Skeletal muscle satellite cell (primary cell): ENCODE results near the gene CEP57L1.
A peak's percentile ranks its signal among the peaks of the same experiment; 100 is the strongest.
"Not testable (repeated sequence)": the region's sequence is repeated elsewhere in the genome, so short reads cannot be mapped to it uniquely, and the experiment has no call there.

Experiments used
- H3K27me3 ChIP-seq: 2 replicates; pipeline ENCODE4 v1.7.0; 2013; ENCODE audit warnings: low read length; ENCODE audit not compliant: control insufficient read depth, insufficient read depth
- H3K36me3 ChIP-seq: 2 replicates; pipeline ENCODE4 v1.7.0; 2013; ENCODE audit warnings: mild to moderate bottlenecking, control low read depth, low read length; ENCODE audit not compliant: insufficient read depth
- H3K4me1 ChIP-seq: 2 replicates; pipeline ENCODE4 v1.7.0; 2013; ENCODE audit warnings: low read length; ENCODE audit not compliant: control insufficient read depth, insufficient read depth
- H3K4me2 ChIP-seq: 2 replicates; pipeline ENCODE4 v1.7.0; 2013; ENCODE audit warnings: mild to moderate bottlenecking, low read length
- H3K4me3 ChIP-seq: 2 replicates; pipeline ENCODE4 v1.7.0; 2013; ENCODE audit warnings: low read length
- H3K9ac ChIP-seq: 2 replicates; pipeline ENCODE4 v1.7.0; 2013; ENCODE audit warnings: mild to moderate bottlenecking, low read depth, low read length, moderate library complexity
- H3K9me3 ChIP-seq: replicated peaks from 2 replicates; pipeline ENCODE4 v1.7.0; 2013; ENCODE audit warnings: mild to moderate bottlenecking, control low read depth, low read length

CEP57L1 gene

GRCh38 chr6:109075934-109076333 lies 19.4 kb upstream of the CEP57L1 start:
- H3K36me3 ChIP-seq: no peaks in the 10 kb centered on the region
- no peak overlapping the region for H3K4me3 ChIP-seq
- no peak overlapping the region for H3K4me2 ChIP-seq
- H3K9me3 ChIP-seq: no peaks in the 10 kb centered on the region
- H3K27me3 ChIP-seq: no peaks in the 10 kb centered on the region
- no peak overlapping the region for H3K9ac ChIP-seq
- peaks cover 7% of the 10 kb centered on the region for H3K4me1 ChIP-seq

GRCh38 chr6:109076377-109076776 lies 18.9 kb upstream of the CEP57L1 start:
- H3K9ac ChIP-seq: no peak overlapping the region
- peaks cover 5% of the 10 kb centered on the region for H3K4me1 ChIP-seq
- H3K9me3 ChIP-seq: no peaks in the 10 kb centered on the region
- H3K36me3 ChIP-seq: no peaks in the 10 kb centered on the region
- no peak overlapping the region for H3K4me3 ChIP-seq
- H3K27me3 ChIP-seq: no peaks in the 10 kb centered on the region
- no peak overlapping the region for H3K4me2 ChIP-seq

- Histone ChIP-seq H3K36me3 (no peaks in the 10 kb centered on the region), H3K9me3 (no peaks in the 10 kb centered on the region), H3K4me1 (no peaks in the 10 kb centered on the region), H3K9ac (no peak overlapping the region), H3K27me3 (no peaks in the 10 kb centered on the region), H3K4me2 (no peak overlapping the region), H3K4me3 (no peak overlapping the region)
These were observed 15.3 kb upstream of the CEP57L1 start for GRCh38 chr6:109079981-109080380.

DNA sequence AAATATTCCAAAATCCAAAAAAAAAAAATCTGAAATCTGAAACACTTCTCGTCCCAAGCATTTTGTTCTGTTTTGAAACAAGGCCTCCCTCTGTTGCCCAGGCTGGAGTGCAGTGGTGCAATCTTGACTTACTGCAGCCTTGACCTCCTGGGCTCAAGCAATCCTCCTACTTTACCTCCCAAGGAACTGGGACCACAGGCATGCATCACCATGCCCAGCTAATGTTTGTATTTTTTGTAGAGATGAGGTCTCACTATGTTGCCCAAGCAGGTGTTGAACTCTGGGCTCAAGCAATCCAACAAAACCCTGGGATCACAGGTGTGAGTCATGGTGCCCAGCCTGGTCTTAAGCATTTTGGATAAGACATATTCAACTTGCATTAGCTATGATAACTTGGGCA lies 14.3 kb upstream of the CEP57L1 start:
- no peaks in the 10 kb centered on the region for H3K27me3 ChIP-seq
- no peak overlapping the region for H3K4me3 ChIP-seq
- no peak overlapping the region for H3K4me2 ChIP-seq
- H3K9ac ChIP-seq: no peak overlapping the region
- no peaks in the 10 kb centered on the region for H3K4me1 ChIP-seq
- H3K36me3 ChIP-seq: no peaks in the 10 kb centered on the region
- no peaks in the 10 kb centered on the region for H3K9me3 ChIP-seq

DNA sequence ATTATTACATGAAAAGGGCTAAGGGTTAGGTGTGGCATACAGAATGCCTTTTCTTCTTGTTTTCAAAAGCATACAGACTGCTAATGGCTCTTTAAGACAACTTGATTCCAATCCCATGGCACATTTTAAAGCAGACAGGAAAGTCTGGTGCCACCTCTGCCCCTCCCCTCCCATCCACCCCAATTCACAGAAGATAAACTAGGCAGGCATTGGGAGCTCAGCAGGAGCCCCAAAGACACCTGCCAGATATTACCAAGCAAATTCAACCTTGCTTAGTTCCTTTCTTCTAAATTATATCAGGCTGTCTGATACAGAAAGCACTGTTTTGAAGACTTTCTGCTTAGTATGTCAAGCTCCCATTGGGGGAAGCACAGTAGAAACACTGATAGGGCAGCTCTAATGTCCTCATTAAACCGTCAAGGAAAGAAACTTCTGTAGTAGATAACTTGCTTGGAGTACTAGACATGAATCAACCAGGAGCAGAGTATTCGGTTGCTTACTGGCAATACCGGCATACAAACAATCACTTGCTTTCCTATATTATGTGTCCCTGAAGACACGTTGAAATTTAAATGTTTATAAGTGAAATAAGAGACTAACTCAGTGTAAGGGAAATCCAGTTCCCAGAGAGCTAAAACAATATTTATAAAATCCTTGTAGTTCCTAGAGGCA lies 13.7 kb upstream of the CEP57L1 start:
- no peaks in the 10 kb centered on the region for H3K36me3 ChIP-seq
- no peaks in the 10 kb centered on the region for H3K4me1 ChIP-seq
- H3K9ac ChIP-seq: no peak overlapping the region
- H3K4me3 ChIP-seq: no peak overlapping the region
- no peaks in the 10 kb centered on the region for H3K27me3 ChIP-seq
- H3K9me3 ChIP-seq: no peaks in the 10 kb centered on the region
- no peak overlapping the region for H3K4me2 ChIP-seq

DNA sequence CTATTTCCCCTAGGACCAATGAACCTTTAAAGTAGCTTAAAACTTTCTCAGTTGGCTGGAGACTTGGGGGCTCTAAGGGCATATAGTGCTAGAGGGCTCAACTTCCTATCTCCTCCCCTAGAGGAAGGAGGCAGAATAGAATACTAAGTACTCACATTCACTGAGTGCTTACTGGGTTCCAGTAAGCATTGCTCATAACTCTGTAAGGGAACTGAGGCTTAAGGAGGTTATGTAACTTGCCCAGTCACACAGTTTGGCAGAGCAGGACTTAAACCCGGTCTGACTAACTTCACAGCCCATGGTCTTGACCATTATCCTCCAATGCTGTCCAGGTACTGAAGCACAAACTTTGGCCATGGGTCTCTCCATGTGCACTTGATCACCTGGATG lies 13.1 kb upstream of the CEP57L1 start:
- no peak overlapping the region for H3K9ac ChIP-seq
- H3K4me2 ChIP-seq: no peak overlapping the region
- H3K36me3 ChIP-seq: no peaks in the 10 kb centered on the region
- no peaks in the 10 kb centered on the region for H3K4me1 ChIP-seq
- H3K27me3 ChIP-seq: no peaks in the 10 kb centered on the region
- no peaks in the 10 kb centered on the region for H3K9me3 ChIP-seq
- no peak overlapping the region for H3K4me3 ChIP-seq

GRCh38 chr6:109083657-109084056 lies 11.7 kb upstream of the CEP57L1 start:
- Histone ChIP-seq H3K9me3 (no peaks in the 10 kb centered on the region), H3K27me3 (no peaks in the 10 kb centered on the region), H3K36me3 (no peaks in the 10 kb centered on the region), H3K4me1 (no peaks in the 10 kb centered on the region), H3K9ac (no peak overlapping the region), H3K4me2 (no peak overlapping the region), H3K4me3 (no peak overlapping the region)

DNA sequence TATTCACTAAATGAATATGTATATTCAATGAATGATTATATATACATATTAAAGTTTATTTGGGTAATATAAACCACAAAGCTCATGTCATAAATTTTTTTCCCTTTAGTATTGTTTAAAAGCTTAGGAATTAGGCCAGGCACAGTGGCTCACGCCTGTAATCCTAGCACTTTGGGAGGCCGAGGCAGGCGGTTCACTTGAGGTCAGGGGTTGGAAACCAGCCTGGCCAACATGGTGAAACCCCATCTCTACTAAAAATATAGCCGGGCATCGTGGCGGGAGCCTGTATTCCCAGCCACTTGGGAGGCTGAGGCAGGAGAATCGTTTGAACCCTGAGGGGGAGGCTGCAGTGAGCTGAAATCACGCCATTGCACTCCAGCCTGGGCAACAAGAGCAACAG lies 11.2 kb upstream of the CEP57L1 start:
- not testable (repeated sequence) for H3K9ac ChIP-seq, H3K27me3 ChIP-seq, H3K4me2 ChIP-seq, H3K36me3 ChIP-seq, H3K4me3 ChIP-seq, H3K4me1 ChIP-seq, H3K9me3 ChIP-seq

- no peaks in the 10 kb centered on the region for H3K9me3 ChIP-seq
- peaks cover 8% of the 10 kb centered on the region for H3K4me1 ChIP-seq
- H3K4me3 ChIP-seq: no peak overlapping the region
- H3K27me3 ChIP-seq: no peaks in the 10 kb centered on the region
- no peak overlapping the region for H3K9ac ChIP-seq
- no peaks in the 10 kb centered on the region for H3K36me3 ChIP-seq
- no peak overlapping the region for H3K4me2 ChIP-seq
These were observed 7.5 kb upstream of the CEP57L1 start for GRCh38 chr6:109087661-109088264.

DNA sequence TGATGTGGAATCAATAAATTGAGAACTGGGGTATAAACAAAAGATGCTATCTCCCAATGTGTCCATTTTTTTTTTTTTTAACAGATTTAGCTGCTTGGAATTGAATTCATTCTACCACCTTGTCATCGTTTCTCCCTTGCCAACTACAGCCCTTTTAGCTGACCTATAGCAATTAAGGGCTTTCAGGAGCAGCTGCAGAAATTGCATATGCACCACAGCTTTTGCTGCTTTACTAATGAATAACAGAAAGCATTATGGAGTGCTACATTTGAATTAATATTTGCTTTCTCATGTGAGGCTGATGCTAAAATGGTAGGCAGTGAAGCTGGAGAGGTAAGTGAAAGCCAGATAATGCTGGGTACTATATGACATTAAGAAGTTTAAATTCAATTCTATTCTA lies 6.3 kb upstream of the CEP57L1 start:
- no peaks in the 10 kb centered on the region for H3K9me3 ChIP-seq
- H3K4me1 ChIP-seq: peaks cover 8% of the 10 kb centered on the region
- H3K9ac ChIP-seq: no peak overlapping the region
- no peaks in the 10 kb centered on the region for H3K27me3 ChIP-seq
- H3K4me2 ChIP-seq: no peak overlapping the region
- H3K4me3 ChIP-seq: no peak overlapping the region
- no peaks in the 10 kb centered on the region for H3K36me3 ChIP-seq

DNA sequence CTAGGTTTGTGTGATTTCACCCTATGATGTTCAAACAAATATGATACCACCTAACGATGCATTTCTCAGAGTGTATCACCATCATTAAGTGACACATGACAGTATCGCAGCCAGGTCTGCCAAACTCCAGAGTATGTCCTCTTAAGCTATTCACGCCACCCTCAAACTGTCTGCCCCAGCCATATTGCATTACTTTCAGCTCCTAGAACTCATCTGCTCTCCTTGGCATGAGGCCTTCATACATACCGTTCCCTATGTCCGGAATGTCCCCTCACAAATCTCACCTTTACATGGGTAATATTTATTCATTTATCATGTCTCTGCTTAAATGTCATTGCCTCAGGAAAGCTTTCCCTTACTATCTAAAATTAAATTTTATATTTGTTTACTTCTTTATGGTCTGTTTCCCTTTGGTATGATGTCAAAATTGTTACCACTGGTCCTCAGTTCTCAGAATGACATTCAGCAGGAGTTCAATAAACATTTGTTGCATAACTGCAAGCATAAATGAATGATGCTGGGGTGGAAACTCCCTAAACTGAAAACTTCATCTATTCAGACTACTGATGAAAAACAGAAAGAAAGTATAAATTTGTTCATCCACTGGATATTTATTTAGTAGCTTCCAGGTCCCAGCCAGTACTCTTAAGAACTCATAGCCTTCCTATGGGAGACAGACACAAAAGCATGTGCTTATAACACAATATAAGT lies 3.8 kb upstream of the CEP57L1 start:
- Histone ChIP-seq H3K9ac (no peak overlapping the region), H3K27me3 (no peaks in the 10 kb centered on the region), H3K9me3 (no peaks in the 10 kb centered on the region), H3K4me2 (peak overlapping the region; percentile 83), H3K4me1 (peaks cover 13% of the 10 kb centered on the region), H3K36me3 (no peaks in the 10 kb centered on the region), H3K4me3 (peak overlapping the region; percentile 87)

- Histone ChIP-seq H3K27me3 (no peaks in the 10 kb centered on the region), H3K4me1 (peaks cover 17% of the 10 kb centered on the region), H3K36me3 (no peaks in the 10 kb centered on the region)
These were observed 3.2 kb upstream of the CEP57L1 start for GRCh38 chr6:109092074-109092473.

More at GRCh38 chr6:109092074-109092473, 3.2 kb upstream of the CEP57L1 start:
- Histone ChIP-seq H3K9ac (peak overlapping the region; percentile 90), H3K4me2 (peak overlapping the region; percentile 83), H3K4me3 (peak overlapping the region; percentile 87), H3K9me3 (no peaks in the 10 kb centered on the region)
